Psoas muscle (tissue), 8 donors: ENCODE measurements around the gene MAB21L3. TPM values are rescaled to one million over a fixed set of nuclear protein-coding genes. Genes with fewer than 3 reads are reported as not detected.
A peak's percentile ranks its signal among the peaks of the same experiment; 100 is the strongest.

Source experiments
- ATAC-seq, 4 donors: fragments of 200-7000 bp; cut with Tn5 transposase; one replicate each; pipeline ENCODE4 v1.9.1; 2020; ENCODE audit warnings: moderate library complexity in 3 of 4, mild to moderate bottlenecking in 2 of 4
- DNase-seq, 2 donors: peaks; one replicate each; pipeline ENCODE4 v3.0.0-alpha.2; 2020
- H3K27ac ChIP-seq: fragments of 200-600 bp; one replicate; pipeline ENCODE4 v1.8.0; 2022
- H3K27me3 ChIP-seq, 3 donors: fragments of 200-600 bp in 1 of 3; one replicate each; pipeline versions ENCODE4 v1.6.1 to v1.8.0; 2013 to 2022; ENCODE audit warnings: low read length in 2 of 3, mild to moderate bottlenecking in 2 of 3, moderate library complexity in 1 of 3; ENCODE audit not compliant: insufficient read depth in 3 of 3
- H3K36me3 ChIP-seq, 2 donors: fragments of 200-600 bp in 1 of 2; one replicate each; pipeline versions ENCODE4 v1.6.1 to v1.8.0; 2013 to 2022; ENCODE audit warnings: low read depth in 1 of 2, mild to moderate bottlenecking in 1 of 2, moderate library complexity in 1 of 2; ENCODE audit not compliant: insufficient read depth in 1 of 2
- H3K4me1 ChIP-seq: fragments of 200-600 bp; one replicate; pipeline ENCODE4 v1.8.0; 2022
- H3K4me3 ChIP-seq: fragments of 200-600 bp; one replicate; pipeline ENCODE4 v1.8.0; 2022; ENCODE audit warnings: mild to moderate bottlenecking
- H3K9me3 ChIP-seq: fragments of 200-600 bp; one replicate; pipeline ENCODE4 v1.8.0; 2022
- CTCF ChIP-seq: fragments of 200-600 bp; IDR thresholded peaks from one replicate; pipeline ENCODE4 v1.8.0; 2022; ENCODE audit warnings: antibody characterized with exemption
- WGBS, 3 donors: extraction: QIAGEN DNeasy Blood & Tissue Kit; methylation state at CpG; one replicate each; pipeline versions ENCODE4 v1.1.6 to v1.1.7; 2013; 5-methylcytosine and 5-hydroxymethylcytosine counted together
- intact Hi-C, 2 donors: fragments of 100-400 bp; cut with DNase I; formaldehyde crosslinking; loops; one replicate each; pipeline versions ENCODE4 v1.11.0 to v1.14.2; 2022
- polyA plus RNA-seq, 3 donors: library from polyadenylated mRNA; stranded (reverse); fragments of 200-250 nt; gene quantifications; one replicate each; pipeline ENCODE4 v1.2.3, GENCODE V29; 2013
- total RNA-seq, 4 donors: library from RNA; stranded (reverse); fragmentation: NEBNext Ultra II Directional in 2 of 4; extraction: Animal tissue kit (Norgen Biotek cat#: 25700) in 2 of 4; gene quantifications; one replicate each; pipeline versions ENCODE4 v1.2.1 to v1.2.4, GENCODE V29; 2021 to 2023
- donor health status: healthy with polysubstance abuse.
- donor health status: DM: no; HTN: no; CAD: no; lungs with moderate emphysema.
- donor health status: Bipolar disorder and iron deficiency.
- donor health status: healthy.
- donor health status: DM: yes; HTN: yes; CAD: no.
- donor health status: DM: no; HTN: no; CAD: no.
- donor health status: DM: no; HTN: no; CAD: no.
- donor health status: DM: yes; HTN: yes; CAD: no.

Gene MAB21L3
- total and polyA plus RNA-seq, 7 donors = 0.04 TPM; not detected in 6

DNA sequence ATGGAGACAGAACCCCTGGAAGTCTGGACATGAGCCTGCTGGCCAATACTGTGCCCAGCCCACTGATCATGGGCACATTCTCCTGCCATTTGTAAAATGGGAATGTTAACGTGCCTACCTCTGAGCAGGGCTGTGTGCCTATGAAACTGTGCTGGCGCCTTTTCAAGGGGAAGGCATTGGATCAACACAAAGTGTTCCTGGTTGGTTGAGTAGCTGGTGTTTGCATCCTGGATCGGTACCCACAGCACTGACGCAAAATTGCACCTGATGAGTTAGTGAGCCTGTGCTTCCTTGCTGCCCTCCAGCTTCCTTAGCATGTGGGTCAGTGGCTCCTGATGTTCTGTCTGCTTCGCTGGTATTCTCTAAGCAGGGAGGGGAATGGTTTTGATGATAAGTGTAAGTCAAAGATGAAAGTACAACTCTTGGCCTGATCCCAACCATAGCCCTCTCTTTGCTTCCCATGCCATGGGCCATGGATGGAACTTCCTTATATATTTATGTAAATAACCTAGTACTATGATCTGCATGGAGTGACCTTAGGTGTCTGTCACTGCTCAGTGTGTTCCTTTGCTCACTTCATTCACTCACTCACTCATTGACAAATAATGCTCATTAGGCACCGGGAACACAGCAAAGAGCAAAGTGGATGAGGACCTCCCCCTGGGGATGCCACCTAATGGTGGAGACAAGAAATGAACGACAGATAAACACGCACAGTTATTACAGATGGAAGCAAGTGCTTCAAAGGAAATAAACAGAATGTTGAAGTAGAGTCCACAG lies 22.7 kb downstream of the MAB21L3 start:
- Histone ChIP-seq H3K36me3 (no peaks in the 10 kb centered on the region), H3K27ac (no peak overlapping the region), H3K27me3 (peaks cover 0 to 3% (median 0%) of the 10 kb centered on the region in 3 donors), H3K4me1 (no peaks in the 10 kb centered on the region), H3K4me3 (no peak overlapping the region), H3K9me3 (no peaks in the 10 kb centered on the region)
- intact Hi-C loops = no loop called here
- DNase-seq (no peak), ATAC-seq (no peak)
- WGBS, 3 donors = 57 to 69% (median 61%) methylated on average over 8 of the region's 8 CpGs
- no peak for TF ChIP-seq CTCF

GRCh38 chr1:116134476-116134773 lies 23.2 kb downstream of the MAB21L3 start:
- no peaks in the 10 kb centered on the region for H3K9me3 ChIP-seq
- H3K4me1 ChIP-seq = no peaks in the 10 kb centered on the region
- DNase-seq (no peak), ATAC-seq (no peak)
- H3K4me3 ChIP-seq = no peak overlapping the region
- no peak for TF ChIP-seq CTCF
- H3K27ac ChIP-seq = no peak overlapping the region
- WGBS, 3 donors = 43 to 52% (median 52%) methylated on average over 2 of the region's 2 CpGs
- intact Hi-C loops = no loop called here
- H3K27me3 ChIP-seq = peaks cover 0 to 3% (median 0%) of the 10 kb centered on the region in 3 donors
- H3K36me3 ChIP-seq = no peaks in the 10 kb centered on the region

DNA sequence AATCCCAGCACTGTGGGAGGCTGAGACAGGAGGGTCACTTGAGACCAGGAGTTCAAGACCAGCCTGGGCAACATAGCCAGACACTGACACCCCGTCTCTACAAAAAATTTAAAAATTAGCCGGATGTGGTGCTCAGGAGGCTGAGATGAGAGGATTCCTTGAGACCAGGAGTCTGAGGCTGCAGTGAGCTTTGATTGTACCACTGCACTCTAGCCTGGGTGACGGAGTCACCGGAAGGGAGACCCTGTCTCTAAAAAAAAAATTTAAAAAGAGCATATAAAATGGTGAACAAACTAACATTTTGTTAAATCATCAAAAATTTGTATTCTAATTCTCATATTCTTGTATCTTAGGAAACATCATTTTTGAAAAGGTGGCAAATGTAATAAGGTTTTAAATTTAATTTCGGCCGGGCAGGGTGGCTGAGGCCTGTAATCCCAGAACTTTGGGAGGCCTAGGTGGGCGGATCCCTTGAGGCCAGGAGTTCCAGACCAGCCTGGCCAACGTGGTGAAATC lies 27.1 kb downstream of the MAB21L3 start:
- no peak for DNase-seq
- WGBS, 3 donors = 94 to 96% (median 94%) methylated on average over 8 of the region's 8 CpGs
- H3K27ac ChIP-seq = no peak overlapping the region

GRCh38 chr1:116139592-116140134 lies 28.5 kb downstream of the MAB21L3 start:
- no peak overlapping the region for H3K27ac ChIP-seq
- no peaks in the 10 kb centered on the region for H3K4me1 ChIP-seq
- H3K4me3 ChIP-seq = no peak overlapping the region
- no peak for TF ChIP-seq CTCF
- DNase-seq (no peak), ATAC-seq (no peak)
- H3K27me3 ChIP-seq = no peaks in the 10 kb centered on the region
- H3K9me3 ChIP-seq = no peaks in the 10 kb centered on the region
- no peaks in the 10 kb centered on the region for H3K36me3 ChIP-seq
- intact Hi-C loops = loop anchor here in 1 of 2 donors (1.0 kb wide), 1 partner anchor 360 kb away; no protein-coding TSS in a partner anchor
- 74 to 90% (median 77%) methylated on average over 6 of the region's 6 CpGs for WGBS, 3 donors

More for the DNA sequence above, 27.1 kb downstream of the MAB21L3 start:
- H3K4me3 ChIP-seq = no peak overlapping the region
- no peaks in the 10 kb centered on the region for H3K4me1 ChIP-seq
- intact Hi-C loops = no loop called here
- no peak for TF ChIP-seq CTCF
- H3K27me3 ChIP-seq = no peaks in the 10 kb centered on the region
- ATAC-seq = peak in 1 of 4 donors; percentile 12
- no peaks in the 10 kb centered on the region for H3K9me3 ChIP-seq
- H3K36me3 ChIP-seq = no peaks in the 10 kb centered on the region
